Stomach (tissue), 9 donors: ENCODE measurements around the gene CYP2W1. TPM values are rescaled to one million over a fixed set of nuclear protein-coding genes. Genes with fewer than 3 reads are reported as not detected.

Experiments used
- DNase-seq, 2 donors: peaks; one replicate each; pipeline versions ENCODE4 v3.0.0 to v3.0.0-alpha.2; 2013 to 2019
- H3K27ac ChIP-seq, 5 donors: fragments of 200-600 bp in 4 of 5; sonication (generic) in 4 of 5; one replicate each; pipeline ENCODE4 v1.5.1; 2013 to 2019; ENCODE audit warnings: mild to moderate bottlenecking in 1 of 5, moderate library complexity in 1 of 5
- H3K27me3 ChIP-seq, 3 donors: fragments of 200-600 bp; sonication (generic); one replicate each; pipeline ENCODE4 v1.5.1; 2017 to 2019; ENCODE audit warnings: mixed run types in 1 of 3
- H3K36me3 ChIP-seq, 4 donors: fragments of 200-600 bp; sonication (generic); 1 replicate in 3 of 4; 2 replicates in 1 of 4; pipeline ENCODE4 v1.5.1; 2016 to 2019
- H3K4me1 ChIP-seq, 4 donors: fragments of 200-600 bp; sonication (generic); one replicate each; pipeline ENCODE4 v1.5.1; 2016 to 2019
- H3K4me3 ChIP-seq, 4 donors: fragments of 200-600 bp; sonication (generic) in 3 of 4; one replicate each; pipeline ENCODE4 v1.5.1; 2016 to 2019; ENCODE audit warnings: mild to moderate bottlenecking in 1 of 4
- H3K9me3 ChIP-seq, 4 donors: fragments of 200-600 bp; sonication (generic); one replicate each; pipeline ENCODE4 v1.5.1; 2016 to 2019
- EP300 ChIP-seq: sonication (generic); formaldehyde crosslinking; IDR thresholded peaks from one replicate; pipeline ENCODE4 v1.6.1; 2017; ENCODE audit warnings: antibody characterized with exemption
- POLR2A ChIP-seq, 4 donors: fragments of 450-650 bp; IDR thresholded peaks; one replicate each; pipeline ENCODE4 v1.6.1; 2016; ENCODE audit warnings: antibody characterized with exemption in 4 of 4, control low read depth in 2 of 4, mild to moderate bottlenecking in 1 of 4, moderate library complexity in 1 of 4
- POLR2AphosphoS5 ChIP-seq, 3 donors: sonication (generic); formaldehyde crosslinking; IDR thresholded peaks; one replicate each; pipeline ENCODE4 v1.6.1; 2016; ENCODE audit warnings: antibody characterized with exemption in 3 of 3
- WGBS, 5 donors: extraction: QIAGEN DNeasy Blood & Tissue Kit in 3 of 5; methylation state at CpG; one replicate each; pipeline versions ENCODE4 v1.1.5 to v1.1.7; 2013 to 2018; 5-methylcytosine and 5-hydroxymethylcytosine counted together
- intact Hi-C: fragments of 100-400 bp; cut with DNase I; formaldehyde crosslinking; loops from one replicate; pipeline ENCODE4 v1.15.1; 2023; ENCODE audit warnings: low total_unique reads
- polyA plus RNA-seq, 3 donors: library from polyadenylated mRNA; stranded (reverse); fragments of 200-250 nt; gene quantifications; one replicate each; pipeline ENCODE4 v1.2.3, GENCODE V29; 2013
- total RNA-seq, 5 donors: library from RNA; depleted of rRNA; stranded (reverse); fragments of >200 nt; gene quantifications; one replicate each; pipeline versions ENCODE4 v1.1.0 to v1.2.3, GENCODE V29; 2014 to 2016
- TF ChIP-seq, protein P1 (sequence below), 7 experiments: fragments of 450-650 bp in 4 of 7; fragments of 200-600 bp in 3 of 7; sonication (generic) in 3 of 7; IDR thresholded peaks; one replicate each; pipeline ENCODE4 v1.5.1; 2016 to 2019; ENCODE audit warnings: antibody characterized with exemption in 7 of 7, control low read depth in 2 of 7, mild to moderate bottlenecking in 1 of 7
- donor health status: healthy with polysubstance abuse.
- donor health status: Bipolar disorder and iron deficiency.
- donor health status: healthy.

CYP2W1 gene
- total and polyA plus RNA-seq, 8 donors: 0.31 to 7.0 (median 0.65) TPM; not detected in 5

DNA sequence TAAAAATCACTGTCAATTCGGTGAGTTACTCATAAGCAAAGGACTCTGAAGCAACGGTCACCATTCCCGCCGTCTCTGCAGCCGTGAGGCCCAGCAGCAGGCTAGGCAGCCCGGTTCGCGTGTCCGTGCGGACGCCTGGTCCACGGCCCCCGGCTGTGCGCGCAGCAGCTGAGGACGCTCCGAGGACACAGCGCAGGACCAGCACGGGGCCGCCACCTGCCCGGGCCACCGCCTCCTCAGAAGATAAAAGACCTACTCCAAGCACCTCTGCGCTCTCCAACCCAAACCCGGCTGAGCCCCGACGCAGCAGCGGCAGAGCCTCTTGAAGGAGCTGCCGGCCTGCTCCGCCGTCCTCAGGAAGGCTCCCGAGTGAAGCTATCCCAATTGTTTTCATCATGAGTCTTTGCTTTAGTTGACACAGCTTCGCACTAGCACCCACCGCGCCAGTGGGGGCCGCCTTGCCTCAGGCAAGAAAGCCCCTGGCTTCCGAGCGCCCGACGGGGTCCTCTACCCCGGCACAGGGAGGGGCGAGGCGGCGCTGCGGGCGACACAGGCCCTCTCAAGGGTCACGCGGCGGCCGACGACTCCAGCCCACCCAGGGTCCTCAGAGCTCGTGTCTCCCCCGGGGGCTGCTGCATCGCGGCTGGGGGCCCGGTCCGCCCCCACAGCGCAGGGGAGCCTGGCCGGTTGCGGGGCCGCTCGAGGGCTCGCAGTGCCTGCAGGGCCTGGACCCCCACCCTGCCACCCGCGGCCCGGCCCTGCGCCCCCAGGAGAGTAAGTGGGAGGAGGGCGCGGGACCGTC is 44.5 kb downstream of the CYP2W1 start:
- intact Hi-C loops: no loop called here
- no peaks in the 10 kb centered on the region for H3K9me3 ChIP-seq
- peaks cover 6 to 32% (median 21%) of the 10 kb centered on the region in 4 donors for H3K36me3 ChIP-seq
- peak overlapping the region; percentile 91 to 97 (median 95) for H3K27ac ChIP-seq
- 15 to 33% (median 25%) methylated on average over 40 to 69 of the region's 69 CpGs for WGBS, 5 donors
- peak in 1 of 2 donors; percentile 71 for DNase-seq
- peaks cover 14 to 60% (median 50%) of the 10 kb centered on the region in 4 donors for H3K4me1 ChIP-seq
- H3K4me3 ChIP-seq: peak overlapping the region; percentile 79 to 91 (median 90)
- TF ChIP-seq, protein P1, sequence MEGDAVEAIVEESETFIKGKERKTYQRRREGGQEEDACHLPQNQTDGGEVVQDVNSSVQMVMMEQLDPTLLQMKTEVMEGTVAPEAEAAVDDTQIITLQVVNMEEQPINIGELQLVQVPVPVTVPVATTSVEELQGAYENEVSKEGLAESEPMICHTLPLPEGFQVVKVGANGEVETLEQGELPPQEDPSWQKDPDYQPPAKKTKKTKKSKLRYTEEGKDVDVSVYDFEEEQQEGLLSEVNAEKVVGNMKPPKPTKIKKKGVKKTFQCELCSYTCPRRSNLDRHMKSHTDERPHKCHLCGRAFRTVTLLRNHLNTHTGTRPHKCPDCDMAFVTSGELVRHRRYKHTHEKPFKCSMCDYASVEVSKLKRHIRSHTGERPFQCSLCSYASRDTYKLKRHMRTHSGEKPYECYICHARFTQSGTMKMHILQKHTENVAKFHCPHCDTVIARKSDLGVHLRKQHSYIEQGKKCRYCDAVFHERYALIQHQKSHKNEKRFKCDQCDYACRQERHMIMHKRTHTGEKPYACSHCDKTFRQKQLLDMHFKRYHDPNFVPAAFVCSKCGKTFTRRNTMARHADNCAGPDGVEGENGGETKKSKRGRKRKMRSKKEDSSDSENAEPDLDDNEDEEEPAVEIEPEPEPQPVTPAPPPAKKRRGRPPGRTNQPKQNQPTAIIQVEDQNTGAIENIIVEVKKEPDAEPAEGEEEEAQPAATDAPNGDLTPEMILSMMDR (IDR thresholded peaks at IDR 0.05): no peak
- TF ChIP-seq POLR2A (IDR thresholded peaks at IDR 0.05) (no peak), POLR2AphosphoS5 (IDR thresholded peaks at IDR 0.05) (no peak), EP300 (no peak)
- no peaks in the 10 kb centered on the region for H3K27me3 ChIP-seq

DNA sequence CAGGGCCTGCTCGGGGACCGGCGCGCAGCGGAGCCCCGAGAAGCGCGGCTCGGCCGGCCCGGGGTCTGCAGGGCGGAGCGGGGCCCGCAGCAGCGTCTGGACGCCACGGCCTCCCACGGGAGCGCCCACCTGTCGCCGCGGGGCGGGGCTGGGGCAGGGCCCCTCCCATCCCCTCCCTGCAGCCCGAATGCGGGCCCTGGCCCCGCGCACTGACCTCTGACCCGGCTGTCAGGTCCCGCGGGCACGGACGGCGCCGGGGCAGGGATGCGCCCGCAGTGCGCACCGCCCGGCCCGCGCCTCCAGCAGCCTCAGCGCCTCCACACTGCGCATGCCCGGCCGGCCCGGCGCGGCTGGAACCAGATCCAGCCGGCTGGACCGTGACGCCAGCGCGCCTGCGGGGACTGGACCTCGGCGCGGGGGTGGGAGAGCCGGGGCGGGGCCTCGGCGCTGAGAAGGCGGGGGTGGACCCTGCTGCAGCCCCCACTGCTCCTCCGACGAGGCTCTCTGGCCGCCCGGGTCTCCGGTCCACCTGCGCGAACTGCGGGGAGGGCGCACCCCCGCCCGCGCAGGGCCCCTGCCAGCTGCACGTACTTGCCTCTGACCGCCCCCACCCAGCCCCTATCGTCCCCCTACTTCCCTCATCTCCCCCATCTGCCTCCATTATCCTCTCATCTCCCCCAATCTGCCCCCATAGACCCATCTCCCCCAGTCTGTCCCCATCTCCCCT is 45.2 kb downstream of the CYP2W1 start:
- peaks cover 14 to 60% (median 48%) of the 10 kb centered on the region in 4 donors for H3K4me1 ChIP-seq
- DNase-seq: peak; percentile 93 to 98
- intact Hi-C loops: no loop called here
- peak; percentile 23 for TF ChIP-seq EP300
- TF ChIP-seq POLR2AphosphoS5 (IDR thresholded peaks at IDR 0.05): peak; percentile 54 to 82 (median 63)
- no peak for TF ChIP-seq POLR2A (IDR thresholded peaks at IDR 0.05)
- TF ChIP-seq, protein P1 (IDR thresholded peaks at IDR 0.05): no peak
- no peaks in the 10 kb centered on the region for H3K27me3 ChIP-seq
- 0 to 2% (median 0%) methylated on average over 12 to 77 of the region's 77 CpGs for WGBS, 5 donors
- H3K27ac ChIP-seq: peak overlapping the region; percentile 91 to 97 (median 95)
- peaks cover 6 to 25% (median 19%) of the 10 kb centered on the region in 4 donors for H3K36me3 ChIP-seq
- H3K9me3 ChIP-seq: no peaks in the 10 kb centered on the region
- H3K4me3 ChIP-seq: peak overlapping the region; percentile 79 to 91 (median 90)

DNA sequence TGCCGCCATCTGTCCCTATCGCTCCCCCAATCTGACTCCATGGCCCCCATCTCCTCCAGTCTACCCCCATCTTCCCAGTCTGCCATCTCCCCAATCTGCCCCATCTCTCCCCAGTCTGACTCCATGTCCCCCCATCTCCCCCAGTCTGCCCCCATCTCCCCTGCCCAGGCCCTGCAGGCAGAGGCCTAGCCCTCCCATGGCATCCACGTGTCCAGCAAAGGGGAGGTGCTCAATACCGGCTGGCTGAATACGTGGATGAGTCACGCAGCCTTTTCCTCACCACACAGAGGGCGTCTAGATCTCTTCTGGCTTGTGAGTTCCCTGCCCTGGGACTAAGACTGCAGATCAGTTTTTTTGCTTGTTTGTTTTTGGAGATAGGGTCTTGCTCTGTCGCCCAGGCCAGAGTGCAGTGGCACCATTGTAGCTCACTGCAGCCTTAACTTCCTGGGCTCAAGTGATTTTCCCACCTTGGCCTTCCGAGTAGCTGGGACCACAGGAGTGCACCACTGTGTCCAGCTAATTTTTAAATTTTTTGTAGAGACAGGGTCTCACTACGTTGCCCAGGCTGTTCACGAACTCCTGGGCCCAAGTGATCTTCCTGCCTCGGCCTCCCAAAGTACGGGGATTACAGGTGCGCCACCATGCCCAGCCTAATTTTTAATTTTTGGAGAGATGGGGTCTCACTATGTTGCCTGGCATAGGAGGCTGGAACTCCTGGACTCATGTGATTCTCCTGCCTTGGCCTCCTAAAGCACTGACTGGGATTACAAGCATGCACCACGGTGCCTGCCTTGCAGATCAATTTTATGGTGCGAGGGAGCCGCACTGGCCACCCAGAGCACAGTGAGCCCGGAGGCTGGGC is 46.0 kb downstream of the CYP2W1 start:
- peak overlapping the region; percentile 79 to 91 (median 90) for H3K4me3 ChIP-seq
- peaks cover 14 to 55% (median 44%) of the 10 kb centered on the region in 4 donors for H3K4me1 ChIP-seq
- peaks cover 6 to 25% (median 19%) of the 10 kb centered on the region in 4 donors for H3K36me3 ChIP-seq
- WGBS, 5 donors: 51 to 57% (median 55%) methylated on average over 16 to 18 of the region's 18 CpGs
- peak; percentile 81 to 96 for DNase-seq
- no peaks in the 10 kb centered on the region for H3K9me3 ChIP-seq
- TF ChIP-seq POLR2AphosphoS5 (IDR thresholded peaks at IDR 0.05): peak; percentile 54 to 75 (median 69)
- no peak for TF ChIP-seq POLR2A (IDR thresholded peaks at IDR 0.05)
- intact Hi-C loops: no loop called here
- peak overlapping the region; percentile 91 to 97 (median 95) for H3K27ac ChIP-seq
- H3K27me3 ChIP-seq: no peaks in the 10 kb centered on the region

DNA sequence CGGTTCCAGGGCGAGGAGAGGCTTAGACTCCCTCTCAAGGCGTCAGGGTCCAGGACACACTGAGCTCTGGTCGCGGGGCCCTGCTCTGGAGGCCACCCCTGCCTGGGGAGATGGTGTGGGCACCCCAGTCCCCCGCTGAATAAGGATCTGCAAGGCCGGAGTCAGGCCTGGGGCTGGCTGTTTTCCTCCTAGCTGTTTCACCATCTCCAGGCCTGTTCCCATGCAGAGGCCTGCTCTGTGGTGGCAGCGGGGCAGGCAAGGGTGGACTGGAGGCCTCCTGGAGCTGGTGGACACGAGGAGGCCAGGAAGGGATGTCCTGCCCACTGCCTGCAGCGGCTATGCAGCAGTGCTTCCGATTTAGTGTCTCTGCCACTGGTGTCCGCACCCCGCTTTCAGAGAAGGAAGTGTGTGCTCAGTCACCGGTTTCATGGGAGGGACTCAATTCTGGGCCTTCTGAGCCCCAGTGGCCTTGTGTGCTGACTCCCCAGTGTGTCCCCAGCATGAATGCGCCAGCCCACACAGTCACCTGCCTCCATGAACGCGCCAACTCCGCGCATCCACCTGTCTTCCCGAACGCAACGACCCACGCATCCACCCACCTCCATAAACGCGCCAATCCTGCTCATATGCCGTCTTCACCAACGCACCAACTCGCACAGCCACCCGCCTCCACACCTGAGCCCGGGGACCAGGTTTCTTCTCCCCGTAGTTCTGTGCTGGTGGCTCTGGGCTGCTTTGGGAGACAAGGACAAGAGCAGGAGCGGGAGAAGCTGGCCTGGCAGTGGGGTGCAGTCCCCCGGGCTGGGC is 46.9 kb downstream of the CYP2W1 start:
- WGBS, 5 donors: 91 to 97% (median 95%) methylated on average over 24 to 33 of the region's 33 CpGs

More for the DNA sequence above, 46.9 kb downstream of the CYP2W1 start:
- H3K27ac ChIP-seq: peak overlapping the region; percentile 91 to 97 (median 95)
- TF ChIP-seq, protein P1 (IDR thresholded peaks at IDR 0.05): no peak
- TF ChIP-seq POLR2A (IDR thresholded peaks at IDR 0.05) (no peak), POLR2AphosphoS5 (IDR thresholded peaks at IDR 0.05) (no peak), EP300 (no peak)
- H3K9me3 ChIP-seq: no peaks in the 10 kb centered on the region
- H3K27me3 ChIP-seq: no peaks in the 10 kb centered on the region
- peaks cover 6 to 18% (median 17%) of the 10 kb centered on the region in 4 donors for H3K36me3 ChIP-seq
- no peak overlapping the region for H3K4me3 ChIP-seq
- peaks cover 14 to 49% (median 41%) of the 10 kb centered on the region in 4 donors for H3K4me1 ChIP-seq
- intact Hi-C loops: no loop called here
- DNase-seq: no peak
